Mucosa of stomach (tissue), 1 donor: Measurements from ENCODE around the gene TBX21.

Experiments
- H3K27me3 ChIP-seq: one replicate; pipeline ENCODE4 v1.7.0; 2013; ENCODE audit warnings: mild to moderate bottlenecking, low read length; ENCODE audit not compliant: control insufficient read depth, insufficient read depth
- H3K36me3 ChIP-seq: one replicate; pipeline ENCODE4 v1.7.0; 2013; ENCODE audit warnings: low read length; ENCODE audit not compliant: control insufficient read depth, insufficient read depth
- H3K4me1 ChIP-seq: one replicate; pipeline ENCODE4 v1.7.0; 2013; ENCODE audit warnings: mild to moderate bottlenecking, low read length; ENCODE audit not compliant: control insufficient read depth, insufficient read depth
- H3K4me3 ChIP-seq: one replicate; pipeline ENCODE4 v1.7.0; 2013; ENCODE audit warnings: low read length
- H3K9ac ChIP-seq: one replicate; pipeline ENCODE4 v1.7.0; 2013; ENCODE audit warnings: mild to moderate bottlenecking, low read length, moderate library complexity
- H3K9me3 ChIP-seq: one replicate; pipeline ENCODE4 v1.7.0; 2013; ENCODE audit warnings: mild to moderate bottlenecking, low read length, moderate library complexity; ENCODE audit not compliant: control insufficient read depth
- donor health status: Pancreatic carcinoma.

TBX21 gene

DNA sequence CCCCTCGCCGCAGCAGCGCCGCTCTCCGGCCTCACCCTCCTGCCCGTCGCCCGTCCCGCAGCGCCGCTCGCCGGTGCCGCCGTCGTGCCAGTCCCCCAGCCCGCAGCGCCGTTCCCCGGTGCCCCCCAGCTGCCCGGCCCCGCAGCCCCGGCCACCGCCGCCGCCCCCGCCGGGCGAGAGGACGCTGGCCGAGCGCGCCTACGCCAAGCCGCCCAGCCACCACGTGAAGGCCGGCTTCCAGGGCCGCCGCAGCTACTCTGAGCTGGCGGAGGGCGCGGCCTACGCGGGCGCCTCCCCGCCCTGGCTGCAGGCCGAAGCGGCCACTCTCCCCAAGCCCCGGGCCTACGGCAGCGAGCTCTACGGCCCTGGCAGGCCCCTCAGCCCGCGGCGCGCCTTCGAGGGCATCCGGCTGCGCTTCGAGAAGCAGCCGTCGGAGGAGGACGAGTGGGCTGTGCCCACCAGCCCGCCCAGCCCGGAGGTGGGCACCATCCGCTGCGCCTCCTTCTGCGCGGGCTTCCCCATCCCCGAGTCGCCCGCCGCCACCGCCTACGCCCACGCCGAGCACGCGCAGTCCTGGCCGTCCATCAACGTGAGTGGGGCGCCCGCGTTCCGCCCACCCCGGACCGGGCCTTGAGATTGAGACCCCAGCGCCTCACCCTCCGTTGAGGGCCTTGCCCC is 24.0 kb upstream of the TBX21 start:
- peaks cover 24% of the 10 kb centered on the region for H3K4me1 ChIP-seq
- peaks cover 28% of the 10 kb centered on the region for H3K27me3 ChIP-seq
- no peaks in the 10 kb centered on the region for H3K36me3 ChIP-seq
- H3K9me3 ChIP-seq: no peaks in the 10 kb centered on the region
- H3K9ac ChIP-seq: no peak overlapping the region
- H3K4me3 ChIP-seq: no peak overlapping the region

DNA sequence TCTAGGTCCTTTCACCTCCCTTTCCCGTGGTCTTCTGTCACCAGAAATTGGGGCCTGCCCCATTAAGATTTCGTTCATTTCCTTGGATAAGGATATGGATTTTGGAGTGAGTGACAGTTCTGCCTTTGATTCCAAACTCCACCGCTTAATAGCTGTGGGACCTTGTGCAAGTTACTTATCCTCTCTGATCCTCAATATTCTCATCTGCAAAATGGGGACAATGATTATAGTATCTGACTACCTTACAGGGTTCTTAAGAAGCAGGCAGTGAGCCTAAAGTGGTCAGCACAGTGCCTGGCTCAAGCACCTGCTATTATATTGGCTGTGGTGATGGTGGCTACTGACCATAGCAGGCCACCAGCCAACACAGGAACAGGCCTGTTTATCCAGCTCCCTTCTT is 23.4 kb upstream of the TBX21 start:
- H3K27me3 ChIP-seq: peaks cover 34% of the 10 kb centered on the region
- no peak overlapping the region for H3K9ac ChIP-seq
- H3K4me1 ChIP-seq: peaks cover 24% of the 10 kb centered on the region
- H3K4me3 ChIP-seq: no peak overlapping the region
- H3K36me3 ChIP-seq: no peaks in the 10 kb centered on the region
- H3K9me3 ChIP-seq: no peaks in the 10 kb centered on the region

DNA sequence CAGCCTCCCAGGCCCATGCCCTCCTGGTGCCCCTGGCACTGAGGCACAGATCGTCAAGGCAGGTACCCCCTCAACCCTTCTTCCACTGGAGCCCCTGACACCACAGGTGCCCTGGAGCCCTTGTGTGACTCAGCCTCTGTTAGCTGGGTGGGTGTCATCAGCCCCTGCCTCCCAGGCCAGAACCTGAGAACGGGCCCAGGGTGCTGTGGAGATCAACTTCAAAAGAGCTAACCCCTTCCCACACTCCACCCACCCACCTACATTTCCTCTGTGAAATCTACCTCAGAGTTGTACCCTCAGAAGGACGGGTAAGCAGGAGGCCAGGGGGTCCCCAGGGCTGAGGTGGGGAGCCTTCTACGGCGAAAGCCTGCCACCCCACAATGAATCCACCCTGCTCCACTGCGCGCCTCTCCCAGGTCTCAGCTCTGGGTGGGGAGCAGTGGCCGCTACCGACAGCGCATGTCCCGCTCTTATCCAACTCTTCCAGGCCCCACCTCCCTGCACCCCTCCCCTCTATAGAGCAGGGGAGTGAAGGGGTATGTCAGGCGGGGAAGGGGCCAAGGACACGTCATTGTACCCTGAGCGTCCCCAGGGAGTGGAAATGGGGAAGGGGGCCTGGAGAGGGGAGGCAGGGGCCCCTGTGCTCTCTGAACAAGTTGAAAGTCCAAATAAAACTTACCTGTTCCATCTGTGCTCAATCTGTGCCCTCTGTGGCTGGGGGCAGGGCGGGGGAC is 21.5 kb upstream of the TBX21 start:
- no peak overlapping the region for H3K4me3 ChIP-seq
- no peak overlapping the region for H3K9ac ChIP-seq
- H3K27me3 ChIP-seq: peaks cover 42% of the 10 kb centered on the region
- H3K36me3 ChIP-seq: no peaks in the 10 kb centered on the region
- H3K4me1 ChIP-seq: peaks cover 21% of the 10 kb centered on the region
- H3K9me3 ChIP-seq: no peaks in the 10 kb centered on the region

DNA sequence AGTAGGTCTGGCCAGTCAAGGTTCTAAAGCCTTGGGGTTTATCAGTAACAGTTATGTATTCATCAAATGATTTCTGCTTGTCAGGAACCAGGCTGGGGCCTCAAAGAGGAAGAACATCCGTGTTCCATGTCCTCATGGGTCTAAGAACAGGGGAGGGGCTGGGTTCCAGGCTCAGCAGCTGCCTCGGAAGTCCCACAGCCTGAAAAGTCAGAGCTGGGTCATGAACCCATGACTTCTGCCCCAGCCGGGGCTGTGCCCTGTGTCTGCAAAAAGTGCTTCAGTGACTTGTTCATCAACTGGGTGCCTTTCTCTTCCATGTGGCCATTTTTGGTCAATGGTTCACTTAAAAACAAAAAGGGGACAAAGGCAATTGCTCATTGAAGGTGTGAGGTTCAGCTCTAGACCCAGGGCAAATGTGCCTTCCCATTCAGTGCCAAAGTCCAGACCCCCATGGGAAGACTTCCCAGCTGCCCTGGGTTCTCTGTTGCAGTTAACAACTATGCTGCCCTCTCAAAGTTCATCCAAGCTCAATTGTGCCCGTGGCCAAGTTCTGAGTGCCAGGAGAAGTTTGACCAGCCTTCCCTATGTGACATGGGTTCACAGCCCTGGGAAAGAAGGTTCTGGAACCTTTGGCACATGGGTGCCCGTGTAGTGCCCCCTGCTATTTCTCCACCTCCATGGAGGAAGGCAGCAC is 20.6 kb upstream of the TBX21 start:
- Histone ChIP-seq H3K4me3 (no peak overlapping the region), H3K9me3 (no peaks in the 10 kb centered on the region)

DNA sequence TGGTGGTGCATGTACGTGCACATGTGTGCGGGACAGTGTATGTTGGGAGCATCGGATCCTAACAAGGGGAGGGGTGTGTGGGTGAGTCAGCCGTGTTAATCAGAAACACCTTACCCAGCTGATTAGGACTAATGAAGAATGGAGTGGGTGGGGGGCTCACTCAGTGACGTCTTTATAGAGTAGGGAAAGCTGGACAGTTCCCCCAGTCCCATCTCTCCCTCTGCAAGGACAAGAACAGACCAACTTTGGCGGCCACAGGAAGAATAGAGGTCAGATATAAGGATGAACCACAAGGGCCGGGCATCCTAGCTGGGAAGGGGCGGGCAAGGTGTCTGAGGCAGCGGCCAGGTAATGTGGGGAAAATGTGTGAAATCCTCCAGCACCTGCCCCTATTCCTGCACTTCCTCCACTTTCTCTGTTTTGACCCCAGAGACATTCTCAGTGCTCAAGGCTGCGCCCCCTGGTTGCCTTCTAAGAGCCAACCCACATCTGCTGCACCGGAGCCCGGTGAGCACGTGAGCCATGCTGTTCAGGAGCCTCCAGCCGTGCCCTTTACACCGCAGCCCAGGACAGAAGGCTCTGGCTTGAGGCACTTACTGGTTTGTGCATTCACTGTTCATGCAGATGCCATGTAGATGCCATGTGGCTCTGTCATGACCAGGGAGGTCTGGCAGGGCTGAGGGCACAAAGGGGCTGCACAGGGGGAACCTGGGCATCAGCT is 18.9 kb upstream of the TBX21 start:
- no peaks in the 10 kb centered on the region for H3K36me3 ChIP-seq
- peaks cover 2% of the 10 kb centered on the region for H3K4me1 ChIP-seq
- no peak overlapping the region for H3K9ac ChIP-seq
- no peak overlapping the region for H3K4me3 ChIP-seq
- no peaks in the 10 kb centered on the region for H3K9me3 ChIP-seq
- H3K27me3 ChIP-seq: peaks cover 52% of the 10 kb centered on the region

More for the DNA sequence above, 20.6 kb upstream of the TBX21 start:
- Histone ChIP-seq H3K9ac (no peak overlapping the region), H3K4me1 (peaks cover 11% of the 10 kb centered on the region), H3K36me3 (no peaks in the 10 kb centered on the region), H3K27me3 (peaks cover 47% of the 10 kb centered on the region)

DNA sequence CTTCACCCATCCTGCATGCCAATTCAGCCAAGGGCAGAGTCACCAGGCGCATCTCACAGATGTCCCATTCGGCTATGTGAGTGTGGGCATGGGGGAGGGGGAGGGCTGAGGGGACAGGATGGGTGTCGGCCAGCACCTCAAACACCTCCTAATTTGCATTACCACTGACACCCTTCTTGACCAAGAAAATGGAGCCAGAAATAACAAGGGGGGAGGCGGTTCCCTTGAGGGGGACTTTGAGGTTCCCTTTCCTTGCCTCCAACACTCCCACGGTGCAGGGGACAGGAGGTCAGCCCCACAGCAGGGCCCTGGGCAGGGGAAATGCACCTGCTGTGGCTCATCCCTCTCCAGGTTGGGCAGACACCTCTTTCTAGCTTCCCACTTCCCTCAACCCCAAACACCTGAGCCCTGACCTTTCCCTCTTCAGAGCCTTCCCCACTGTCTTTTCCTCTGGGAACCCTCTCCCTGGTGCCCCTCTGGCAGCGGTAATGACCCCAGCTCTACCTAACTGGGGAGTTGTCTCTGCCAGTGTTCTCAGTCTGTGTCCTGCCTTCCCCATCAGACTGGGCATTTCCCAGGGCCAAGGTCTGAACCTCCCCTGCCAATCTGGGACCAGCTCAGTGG is 18.2 kb upstream of the TBX21 start:
- Histone ChIP-seq H3K4me3 (no peak overlapping the region), H3K9ac (no peak overlapping the region), H3K4me1 (no peaks in the 10 kb centered on the region)

DNA sequence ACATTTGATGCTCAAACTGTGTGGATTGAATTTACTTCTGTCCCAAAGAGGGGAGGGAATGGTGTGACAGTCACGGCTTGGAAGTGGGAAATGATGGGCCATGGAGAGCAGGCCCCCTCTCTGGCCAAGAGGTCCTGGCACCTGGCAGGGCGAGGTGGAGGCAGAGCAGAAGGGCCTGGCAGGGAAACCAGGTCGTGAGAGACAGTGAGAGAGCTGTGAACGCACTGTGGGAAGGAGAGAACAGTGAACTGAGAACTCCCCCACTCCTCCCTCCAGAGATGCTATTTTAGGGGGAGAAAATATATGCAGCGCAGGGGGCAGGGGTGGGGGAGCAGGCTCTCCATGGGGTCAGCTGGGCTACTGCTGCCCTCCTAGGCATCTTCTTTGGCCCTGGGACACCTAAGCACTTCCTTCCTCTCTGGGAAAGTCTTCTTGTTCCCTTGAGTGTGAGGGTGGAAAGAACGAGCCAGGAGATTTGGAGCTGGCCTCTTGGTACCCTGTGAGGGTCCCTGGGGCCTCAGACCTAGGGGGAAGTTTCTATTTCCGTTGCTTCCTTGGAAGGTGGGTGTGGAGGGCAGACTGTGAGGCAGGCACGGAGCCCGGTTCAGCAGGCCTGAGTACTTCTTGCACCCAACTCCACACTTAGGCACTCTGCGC is 17.2 kb upstream of the TBX21 start:
- no peaks in the 10 kb centered on the region for H3K36me3 ChIP-seq
- H3K4me3 ChIP-seq: no peak overlapping the region
- H3K9me3 ChIP-seq: no peaks in the 10 kb centered on the region
- peaks cover 69% of the 10 kb centered on the region for H3K27me3 ChIP-seq
- no peaks in the 10 kb centered on the region for H3K4me1 ChIP-seq
- H3K9ac ChIP-seq: no peak overlapping the region

More for the DNA sequence above, 18.2 kb upstream of the TBX21 start:
- Histone ChIP-seq H3K9me3 (no peaks in the 10 kb centered on the region), H3K36me3 (no peaks in the 10 kb centered on the region), H3K27me3 (peaks cover 60% of the 10 kb centered on the region)

DNA sequence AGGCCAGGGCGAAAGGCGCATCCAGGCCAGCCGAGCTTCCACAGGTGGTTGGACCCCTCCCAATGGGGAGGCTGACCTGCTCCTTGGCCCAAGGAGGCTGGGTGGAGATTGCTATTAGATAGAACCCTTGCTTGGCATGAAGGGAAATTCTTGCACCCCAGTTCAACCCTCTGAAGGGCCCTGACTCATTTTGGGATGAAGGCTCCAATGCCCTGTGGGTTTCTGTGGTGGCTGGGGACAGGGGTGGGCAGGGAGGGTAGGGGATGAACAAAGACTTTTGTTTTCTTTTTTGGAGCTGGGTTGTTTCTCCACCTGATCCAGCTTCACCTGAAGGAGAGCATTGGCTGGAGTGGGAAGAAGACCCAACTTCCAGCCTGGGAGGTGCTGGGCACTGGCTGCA is 16.7 kb upstream of the TBX21 start:
- Histone ChIP-seq H3K4me1 (no peaks in the 10 kb centered on the region), H3K9me3 (no peaks in the 10 kb centered on the region), H3K27me3 (peaks cover 75% of the 10 kb centered on the region), H3K4me3 (no peak overlapping the region), H3K36me3 (no peaks in the 10 kb centered on the region), H3K9ac (no peak overlapping the region)

DNA sequence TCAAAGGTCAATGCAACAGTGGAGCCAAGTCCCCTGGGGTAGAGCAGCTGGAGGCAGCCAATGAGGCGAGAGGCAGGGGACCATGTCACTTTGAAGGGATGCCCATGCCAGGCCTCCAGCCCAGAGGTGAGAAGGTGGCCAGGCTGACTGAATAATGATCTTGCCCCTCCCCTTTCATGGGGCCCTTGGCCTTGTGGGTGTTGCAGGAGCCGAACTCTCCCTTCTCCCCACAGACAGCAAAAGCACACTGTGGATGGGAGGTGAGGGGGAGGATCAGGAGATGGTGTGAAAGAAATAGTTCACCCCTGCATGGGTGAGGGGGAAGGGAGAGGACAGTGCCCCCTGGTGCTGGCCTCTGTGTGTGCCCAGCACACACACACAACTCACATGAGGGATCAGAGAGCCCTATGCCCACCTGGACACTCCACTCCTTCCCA is 15.8 kb upstream of the TBX21 start:
- Histone ChIP-seq H3K27me3 (peaks cover 80% of the 10 kb centered on the region), H3K9ac (no peak overlapping the region), H3K9me3 (no peaks in the 10 kb centered on the region)

DNA sequence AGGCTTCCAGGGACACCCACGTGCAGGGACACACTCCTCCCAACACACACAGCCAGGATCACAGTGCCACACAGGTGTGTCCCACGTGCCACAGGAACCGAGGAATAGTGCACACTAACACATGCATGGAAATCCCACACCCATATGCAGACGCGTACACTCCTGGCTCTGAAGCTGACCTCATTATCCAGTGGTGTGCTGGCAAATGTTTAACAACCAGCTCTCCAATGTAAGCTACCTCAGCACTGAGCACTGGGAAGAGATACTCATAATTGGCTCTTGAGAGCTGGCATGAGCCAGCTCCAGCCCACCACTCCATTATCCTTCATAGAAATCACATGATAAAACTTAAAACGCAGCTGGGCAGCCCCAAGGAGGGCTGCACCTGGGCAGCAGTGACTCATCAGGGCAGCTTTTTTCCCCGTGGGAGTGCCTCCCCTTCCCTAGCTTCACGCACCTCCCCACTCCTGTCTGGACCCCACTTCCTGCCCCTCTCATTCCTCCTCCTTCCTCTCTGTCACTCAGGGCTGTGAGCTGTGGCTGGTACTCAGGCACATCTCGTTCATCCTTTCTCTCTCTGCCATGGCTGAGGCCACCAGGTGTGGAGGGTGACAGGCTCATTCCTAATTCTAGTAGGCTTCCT is 14.9 kb upstream of the TBX21 start:
- no peaks in the 10 kb centered on the region for H3K4me1 ChIP-seq
- peaks cover 76% of the 10 kb centered on the region for H3K27me3 ChIP-seq

More for the DNA sequence above, 15.8 kb upstream of the TBX21 start:
- no peaks in the 10 kb centered on the region for H3K36me3 ChIP-seq
- H3K4me1 ChIP-seq: no peaks in the 10 kb centered on the region
- no peak overlapping the region for H3K4me3 ChIP-seq

More for the DNA sequence above, 14.9 kb upstream of the TBX21 start:
- no peak overlapping the region for H3K4me3 ChIP-seq
- no peaks in the 10 kb centered on the region for H3K36me3 ChIP-seq
- H3K9me3 ChIP-seq: no peaks in the 10 kb centered on the region
- H3K9ac ChIP-seq: no peak overlapping the region
